SK-N-SH (cell line): Measurements from ENCODE around the gene P2RX2. TPM values are rescaled to one million over a fixed set of nuclear protein-coding genes. Genes with fewer than 3 reads are reported as not detected.

Experiments used
- CTCF ChIA-PET: fragments of 300-600, 350-600 bp; formaldehyde crosslinking; extraction: SDS; loops from one replicate; lab custom pipeline; 2021; lab: Yijun Ruan, JAX
- POLR2A ChIA-PET: fragments of 350-600 bp; sonication (Branson Sonifier 250); formaldehyde crosslinking; extraction: SDS; loops from one replicate; lab custom pipeline; 2020; ENCODE audit warnings: antibody characterized with exemption, inconsistent platforms; lab: Yijun Ruan, JAX
- DNase-seq: peaks from one replicate; pipeline ENCODE4 v3.0.0; 2012
- H2AFZ ChIP-seq: fragments of 200-600 bp; sonication (generic); 2 replicates; pipeline ENCODE4 v1.8.1; 2016; ENCODE audit warnings: antibody characterized with exemption, mild to moderate bottlenecking, low read depth
- H3F3A ChIP-seq: fragments of 200-600 bp; sonication (generic); replicated peaks from 2 replicates; pipeline ENCODE3; 2016; ENCODE audit warnings: antibody characterized with exemption, mild to moderate bottlenecking; ENCODE audit not compliant: insufficient read depth
- H3K27ac ChIP-seq, 2 experiments: fragments of 200-500 bp in 1 of 2; fragments of 200-600 bp in 1 of 2; sonication (Bioruptor generic) in 1 of 2; sonication (generic), shearing (Covaris generic) in 1 of 2; 2 replicates each; pipeline versions ENCODE4 v1.5.1 to v1.6.1; 2014 to 2016; ENCODE audit warnings: low read depth in 2 of 2, inconsistent platforms in 1 of 2, low read length in 1 of 2, mild to moderate bottlenecking in 1 of 2, mixed read lengths in 1 of 2
- H3K27me3 ChIP-seq: fragments of 200-600 bp; sonication (generic), shearing (Covaris generic); 2 replicates; pipeline ENCODE4 v1.6.1; 2016; ENCODE audit warnings: mixed run types; ENCODE audit not compliant: insufficient read depth
- H3K36me3 ChIP-seq, 2 experiments: fragments of 200-500 bp in 1 of 2; fragments of 200-600 bp in 1 of 2; sonication (Bioruptor generic) in 1 of 2; sonication (generic) in 1 of 2; replicated peaks in 1 of 2; 2 replicates each; pipeline versions ENCODE3 to v1.5.1; 2014 to 2016; ENCODE audit warnings: low read length in 1 of 2, mild to moderate bottlenecking in 1 of 2; ENCODE audit not compliant: insufficient read depth in 2 of 2, control insufficient read depth in 1 of 2
- H3K4me1 ChIP-seq, 2 experiments: fragments of 200-500 bp in 1 of 2; fragments of 200-600 bp in 1 of 2; sonication (Bioruptor generic) in 1 of 2; sonication (generic), shearing (Covaris generic) in 1 of 2; 2 replicates each; pipeline versions ENCODE4 v1.5.1 to v1.6.1; 2014 to 2016; ENCODE audit warnings: low read depth in 1 of 2, low read length in 1 of 2, mixed run types in 1 of 2; ENCODE audit not compliant: insufficient read depth in 2 of 2, control insufficient read depth in 1 of 2
- H3K4me2 ChIP-seq: fragments of 200-600 bp; sonication (generic), shearing (Covaris generic); 2 replicates; pipeline ENCODE4 v1.6.1; 2017; ENCODE audit warnings: mixed run types
- H3K4me3 ChIP-seq, 2 experiments: fragments of 200-500 bp in 1 of 2; fragments of 200-600 bp in 1 of 2; sonication (Bioruptor generic) in 1 of 2; sonication (generic), shearing (Covaris generic) in 1 of 2; 2 replicates each; pipeline versions ENCODE4 v1.5.1 to v1.8.1; 2014 to 2016; ENCODE audit warnings: low read depth in 2 of 2, inconsistent platforms in 1 of 2, low read length in 1 of 2, mild to moderate bottlenecking in 1 of 2, mixed read lengths in 1 of 2, moderate library complexity in 1 of 2
- H3K79me2 ChIP-seq: fragments of 200-600 bp; sonication (generic); 2 replicates; pipeline ENCODE4 v1.8.1; 2017; ENCODE audit warnings: mild to moderate bottlenecking; ENCODE audit not compliant: insufficient read depth
- H3K9ac ChIP-seq: fragments of 200-600 bp; sonication (generic); 2 replicates; pipeline ENCODE4 v1.6.1; 2017; ENCODE audit warnings: mixed run types
- H3K9me2 ChIP-seq: fragments of 200-600 bp; sonication (generic); 2 replicates; pipeline ENCODE4 v1.6.1; 2017; ENCODE audit warnings: mixed run types
- H3K9me3 ChIP-seq: fragments of 200-600 bp; sonication (generic); 2 replicates; pipeline ENCODE4 v1.6.1; 2017; ENCODE audit warnings: mixed run types, mild to moderate bottlenecking, moderate library complexity
- H4K20me1 ChIP-seq: fragments of 200-600 bp; sonication (generic); 2 replicates; pipeline ENCODE4 v1.6.1; 2017; ENCODE audit warnings: mild to moderate bottlenecking, mixed run types; ENCODE audit not compliant: insufficient read depth
- ELF1 ChIP-seq: IDR thresholded peaks from 2 replicates; pipeline ENCODE4 v1.4.0; 2012
- EZH2phosphoT487 ChIP-seq: fragments of 200-600 bp; sonication (generic); IDR thresholded peaks from 2 replicates; pipeline ENCODE4 v1.6.1; 2017; ENCODE audit warnings: low read depth, mixed run types, mild to moderate bottlenecking, antibody characterized with exemption, moderate library complexity, borderline replicate concordance
- FOSL2 ChIP-seq: IDR thresholded peaks from 2 replicates; pipeline ENCODE4 v1.4.0; 2012; ENCODE audit warnings: low read depth, mild to moderate bottlenecking, moderate library complexity, borderline replicate concordance
- FOXM1 ChIP-seq: IDR thresholded peaks from 2 replicates; pipeline ENCODE4 v1.4.0; 2012; ENCODE audit warnings: low read depth, mild to moderate bottlenecking
- JUND ChIP-seq: IDR thresholded peaks from 2 replicates; pipeline ENCODE4 v1.4.0; 2012
- MEF2A ChIP-seq: IDR thresholded peaks from 2 replicates; pipeline ENCODE4 v1.4.0; 2012; ENCODE audit warnings: low read depth, borderline replicate concordance
- NFIC ChIP-seq: IDR thresholded peaks from 2 replicates; pipeline ENCODE4 v1.4.0; 2012; ENCODE audit warnings: borderline replicate concordance
- NRF1 ChIP-seq: IDR thresholded peaks from 2 replicates; pipeline ENCODE4 v1.6.1; 2012; ENCODE audit warnings: low read depth, mild to moderate bottlenecking, low read length
- RAD21 ChIP-seq: IDR thresholded peaks from 2 replicates; pipeline ENCODE4 v1.6.1; 2012; ENCODE audit warnings: mild to moderate bottlenecking, low read length
- RCOR1 ChIP-seq: fragments of 150-350 bp; IDR thresholded peaks from 2 replicates; pipeline ENCODE4 v1.6.1; 2017; ENCODE audit warnings: antibody characterized with exemption, low read length
- RXRA ChIP-seq: IDR thresholded peaks from 2 replicates; pipeline ENCODE4 v1.4.0; 2012; ENCODE audit warnings: low read depth, mild to moderate bottlenecking, borderline replicate concordance
- SIN3A ChIP-seq: IDR thresholded peaks from 2 replicates; pipeline ENCODE4 v1.6.1; 2012; ENCODE audit warnings: low read depth, mild to moderate bottlenecking, low read length, moderate library complexity, borderline replicate concordance
- SMC3 ChIP-seq: IDR thresholded peaks from 2 replicates; pipeline ENCODE4 v1.6.1; 2012; ENCODE audit warnings: low read depth, low read length, improper control_type of control experiment
- TAF1 ChIP-seq: IDR thresholded peaks from 2 replicates; pipeline ENCODE4 v1.6.1; 2012; ENCODE audit warnings: low read depth, mild to moderate bottlenecking, low read length, moderate library complexity, borderline replicate concordance
- TCF12 ChIP-seq: IDR thresholded peaks from 2 replicates; pipeline ENCODE4 v1.4.0; 2012
- TEAD4 ChIP-seq: IDR thresholded peaks from 2 replicates; pipeline ENCODE4 v1.4.0; 2012; ENCODE audit warnings: mild to moderate bottlenecking, borderline replicate concordance; ENCODE audit not compliant: insufficient read depth
- YY1 ChIP-seq: IDR thresholded peaks from 2 replicates; pipeline ENCODE4 v1.4.0; 2012; ENCODE audit warnings: low read depth, mild to moderate bottlenecking
- WGBS: methylation state at CpG from one replicate; pipeline ENCODE4 v1.1.6; 2017; ENCODE audit warnings: low lambda C conversion rate; 5-methylcytosine and 5-hydroxymethylcytosine counted together
- polyA plus RNA-seq, 3 experiments: library from polyadenylated mRNA; depleted of rRNA; stranded (reverse); fragments of >200 nt; gene quantifications; 2 replicates each; pipeline ENCODE4 v1.2.3, GENCODE V29; 2012
- TF ChIP-seq, protein P1 (sequence below): IDR thresholded peaks from 2 replicates; pipeline ENCODE4 v1.4.0; 2012; ENCODE audit warnings: low read depth
- TF ChIP-seq, protein P2 (sequence below): IDR thresholded peaks from 2 replicates; pipeline ENCODE4 v1.4.0; 2012; ENCODE audit warnings: low read depth, borderline replicate concordance

Gene P2RX2
- polyA plus RNA-seq, 1 of the 3 experiments (the other 2 are of a cell fraction) = 0.03 TPM

DNA sequence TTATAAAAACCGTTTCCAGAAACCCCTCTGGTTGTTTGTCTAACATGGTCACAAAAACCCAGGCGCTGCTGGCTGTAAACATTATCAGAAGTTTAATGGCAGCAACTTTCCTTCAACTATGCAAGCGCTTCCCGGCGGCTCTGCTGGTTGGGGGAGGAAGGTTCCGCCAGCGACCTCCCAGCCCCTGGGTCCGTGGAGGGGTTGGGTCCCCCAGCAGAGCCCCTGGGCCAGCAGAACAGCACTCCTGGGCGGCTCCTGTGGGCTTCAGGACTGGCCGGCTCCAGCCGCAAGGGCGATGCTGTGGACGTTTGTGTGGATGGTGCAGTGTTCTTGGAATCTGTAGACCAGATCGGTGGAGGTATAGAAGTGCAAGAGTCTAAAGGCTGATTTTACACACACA, 34.1 kb upstream of the P2RX2 start:
- no peak overlapping the region for H3K9ac ChIP-seq
- CTCF ChIA-PET = no interaction called here
- no peak overlapping the region for H3K4me3 ChIP-seq
- peaks cover 0 to 7% of the 10 kb centered on the region in 2 experiments for H3K36me3 ChIP-seq
- DNase-seq = no peak
- TF ChIP-seq YY1 = no peak
- no peak for TF ChIP-seq TCF12
- no peak for TF ChIP-seq SIN3A
- no peak for TF ChIP-seq ELF1
- TF ChIP-seq SMC3 = no peak
- TF ChIP-seq TEAD4 = no peak
- no peak for TF ChIP-seq FOXM1
- TF ChIP-seq RXRA = no peak
- TF ChIP-seq, all 33 proteins: peak for 0
- Histone ChIP-seq H3K79me2 (no peaks in the 10 kb centered on the region), H3K4me1 (no peaks in the 10 kb centered on the region), H3K27me3 (no peaks in the 10 kb centered on the region), H3K27ac (no peak overlapping the region), H4K20me1 (no peaks in the 10 kb centered on the region), H2AFZ (no peak overlapping the region), H3K4me2 (no peak overlapping the region), H3K9me3 (no peaks in the 10 kb centered on the region), H3K9me2 (no peaks in the 10 kb centered on the region), H3F3A (peaks cover 4% of the 10 kb centered on the region)
- 79% methylated on average over 7 of the region's 14 CpGs for WGBS
- POLR2A ChIA-PET = no interaction called here

DNA sequence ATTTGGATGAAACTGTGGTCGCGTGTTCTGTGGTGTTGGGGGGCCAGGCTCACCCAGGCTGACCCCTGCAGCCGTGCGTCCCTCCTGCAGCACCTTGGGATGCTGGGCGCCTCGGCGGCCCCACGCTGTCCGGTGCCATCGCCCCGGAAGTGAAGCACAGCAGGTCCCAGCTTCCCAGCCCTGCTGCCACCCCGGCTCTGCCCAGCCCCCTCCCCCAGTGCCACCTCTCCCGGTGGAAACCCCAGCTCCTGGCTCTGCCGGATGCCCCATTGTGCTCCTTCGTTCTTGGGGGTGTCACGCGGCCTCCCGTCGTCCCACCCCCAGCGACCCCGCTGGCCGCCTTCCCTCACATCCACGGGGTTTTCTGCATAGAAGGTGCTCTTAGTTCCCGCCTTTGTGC, 33.4 kb upstream of the P2RX2 start:
- H3K4me3 ChIP-seq = no peak overlapping the region
- H3K9me2 ChIP-seq = no peaks in the 10 kb centered on the region
- CTCF ChIA-PET = interaction anchor here (0.9 to 2.4 kb wide), 2 partner anchors 30 to 170 kb away, joined by 3 to 12 read pairs; no protein-coding TSS in a partner anchor
- POLR2A ChIA-PET = no interaction called here
- H3K36me3 ChIP-seq = peaks cover 0 to 3% of the 10 kb centered on the region in 2 experiments
- H3K27me3 ChIP-seq = no peaks in the 10 kb centered on the region
- no peak overlapping the region for H3K27ac ChIP-seq
- no peaks in the 10 kb centered on the region for H4K20me1 ChIP-seq
- H3K79me2 ChIP-seq = no peaks in the 10 kb centered on the region
- no peaks in the 10 kb centered on the region for H3K4me1 ChIP-seq
- no peaks in the 10 kb centered on the region for H3K9me3 ChIP-seq
- no peak overlapping the region for H3K9ac ChIP-seq
- peaks cover 3% of the 10 kb centered on the region for H3F3A ChIP-seq
- no peak for DNase-seq
- H3K4me2 ChIP-seq = no peak overlapping the region
- H2AFZ ChIP-seq = no peak overlapping the region
- TF ChIP-seq FOSL2 (no peak), NRF1 (no peak), RAD21 (no peak), NFIC (no peak)
- WGBS = 88% methylated on average over 19 of the region's 24 CpGs

DNA sequence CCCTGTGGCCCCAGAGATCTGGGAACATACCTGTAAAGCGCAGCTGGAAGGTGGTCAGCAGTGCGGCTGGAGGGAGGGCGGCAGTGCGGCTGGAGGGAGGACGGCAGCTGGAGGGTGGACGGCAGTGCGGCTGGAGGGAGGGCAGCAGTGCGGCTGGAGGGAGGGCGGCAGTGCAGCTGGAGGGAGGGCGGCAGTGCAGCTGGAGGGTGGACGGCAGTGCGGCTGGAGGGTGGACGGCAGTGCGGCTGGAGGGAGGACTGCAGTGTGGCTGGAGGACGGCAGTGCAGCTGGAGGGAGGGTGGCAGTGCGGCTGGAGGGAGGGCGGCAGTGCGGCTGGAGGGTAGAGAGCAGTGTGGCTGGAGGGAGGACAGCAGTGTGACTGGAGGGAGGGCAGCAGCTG, 31.6 kb upstream of the P2RX2 start:
- POLR2A ChIA-PET = no interaction called here
- Histone ChIP-seq H3K9me2 (no peaks in the 10 kb centered on the region), H4K20me1 (no peaks in the 10 kb centered on the region), H3K79me2 (no peaks in the 10 kb centered on the region), H3K27me3 (no peaks in the 10 kb centered on the region), H3K4me1 (no peaks in the 10 kb centered on the region), H3K4me2 (no peak overlapping the region), H2AFZ (no peak overlapping the region), H3K4me3 (no peak overlapping the region), H3F3A (peaks cover 3% of the 10 kb centered on the region), H3K9me3 (no peaks in the 10 kb centered on the region), H3K36me3 (peaks cover 0 to 3% of the 10 kb centered on the region in 2 experiments), H3K9ac (no peak overlapping the region), H3K27ac (no peak overlapping the region)
- DNase-seq = no peak
- WGBS = 72% methylated on average over 18 of the region's 18 CpGs
- TF ChIP-seq SMC3 = no peak
- TF ChIP-seq RAD21 = no peak
- no peak for TF ChIP-seq RXRA
- TF ChIP-seq FOSL2 = no peak
- TF ChIP-seq, protein P1, sequence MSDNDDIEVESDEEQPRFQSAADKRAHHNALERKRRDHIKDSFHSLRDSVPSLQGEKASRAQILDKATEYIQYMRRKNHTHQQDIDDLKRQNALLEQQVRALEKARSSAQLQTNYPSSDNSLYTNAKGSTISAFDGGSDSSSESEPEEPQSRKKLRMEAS = no peak
- TF ChIP-seq NFIC = no peak
- no peak for TF ChIP-seq RCOR1
- no peak for TF ChIP-seq TCF12
- no peak for TF ChIP-seq TAF1
- TF ChIP-seq EZH2phosphoT487 = no peak
- TF ChIP-seq, protein P2, sequence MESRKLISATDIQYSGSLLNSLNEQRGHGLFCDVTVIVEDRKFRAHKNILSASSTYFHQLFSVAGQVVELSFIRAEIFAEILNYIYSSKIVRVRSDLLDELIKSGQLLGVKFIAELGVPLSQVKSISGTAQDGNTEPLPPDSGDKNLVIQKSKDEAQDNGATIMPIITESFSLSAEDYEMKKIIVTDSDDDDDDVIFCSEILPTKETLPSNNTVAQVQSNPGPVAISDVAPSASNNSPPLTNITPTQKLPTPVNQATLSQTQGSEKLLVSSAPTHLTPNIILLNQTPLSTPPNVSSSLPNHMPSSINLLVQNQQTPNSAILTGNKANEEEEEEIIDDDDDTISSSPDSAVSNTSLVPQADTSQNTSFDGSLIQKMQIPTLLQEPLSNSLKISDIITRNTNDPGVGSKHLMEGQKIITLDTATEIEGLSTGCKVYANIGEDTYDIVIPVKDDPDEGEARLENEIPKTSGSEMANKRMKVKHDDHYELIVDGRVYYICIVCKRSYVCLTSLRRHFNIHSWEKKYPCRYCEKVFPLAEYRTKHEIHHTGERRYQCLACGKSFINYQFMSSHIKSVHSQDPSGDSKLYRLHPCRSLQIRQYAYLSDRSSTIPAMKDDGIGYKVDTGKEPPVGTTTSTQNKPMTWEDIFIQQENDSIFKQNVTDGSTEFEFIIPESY = no peak
- TF ChIP-seq MEF2A = no peak
- TF ChIP-seq JUND = no peak
- CTCF ChIA-PET = interaction anchor here (1.0 to 2.4 kb wide), 2 partner anchors 26 to 172 kb away, joined by 3 to 12 read pairs; no protein-coding TSS in a partner anchor
